Measurements from ENCODE around the gene HTATIP2.

- TF ChIP-seq POLR2A (IDR thresholded peaks at IDR 0.05) (no peak), CTCF (IDR thresholded peaks at IDR 0.05) (no peak)
Measured at GRCh38 chr11:20369826-20370225, 6.3 kb downstream of the HTATIP2 start.

All from transverse colon (tissue), 3 donors.